ENCODE measurements around the gene ERFL. TPM values are rescaled to one million over a fixed set of nuclear protein-coding genes. Genes with fewer than 3 reads are reported as not detected.
"Not testable (repeated sequence)": the region's sequence is repeated elsewhere in the genome, so short reads cannot be mapped to it uniquely, and the experiment has no call there.

The ERFL gene
- total RNA-seq, 1 donor from 2014 or later = 3.4 TPM

- DNase-seq (ENCODE audit: low spot score) = no peak
Observed at GRCh38 chr19:41941410-41942202, 13.4 kb upstream of the ERFL start.

GRCh38 chr19:41940731-41941409 is 12.6 kb upstream of the ERFL start:
- DNase-seq (ENCODE audit: low spot score) = no peak

- no peak for DNase-seq (ENCODE audit: low spot score)
Observed at GRCh38 chr19:41939861-41940730, 11.8 kb upstream of the ERFL start.

GRCh38 chr19:41939209-41939608 is 11.0 kb upstream of the ERFL start:
- DNase-seq (ENCODE audit: low spot score) = not testable (repeated sequence)

GRCh38 chr19:41937525-41938468 is 9.5 kb upstream of the ERFL start:
- DNase-seq (ENCODE audit: low spot score) = no peak

- no peak for DNase-seq (ENCODE audit: low spot score)
Observed at GRCh38 chr19:41936961-41937360, 8.7 kb upstream of the ERFL start.

GRCh38 chr19:41936416-41936850 is 8.2 kb upstream of the ERFL start:
- DNase-seq (ENCODE audit: low spot score) = no peak

- DNase-seq (ENCODE audit: low spot score) = no peak
Observed at GRCh38 chr19:41935760-41936415, 7.6 kb upstream of the ERFL start.

GRCh38 chr19:41934849-41935374 is 6.7 kb upstream of the ERFL start:
- peak; percentile 49 for DNase-seq (ENCODE audit: low spot score)

- no peak for DNase-seq (ENCODE audit: low spot score)
Observed at GRCh38 chr19:41933693-41934426, 5.6 kb upstream of the ERFL start.

- no peak for DNase-seq (ENCODE audit: low spot score)
Observed at GRCh38 chr19:41932720-41933332, 4.6 kb upstream of the ERFL start.

- DNase-seq (ENCODE audit: low spot score) = no peak
Observed at GRCh38 chr19:41932259-41932719, 4.0 kb upstream of the ERFL start.

- DNase-seq (ENCODE audit: low spot score) = no peak
Observed at GRCh38 chr19:41930926-41931592, 2.8 kb upstream of the ERFL start.

GRCh38 chr19:41930322-41930722 is 2.1 kb upstream of the ERFL start:
- no peak for DNase-seq (ENCODE audit: low spot score)

GRCh38 chr19:41929536-41930071 is 1.4 kb upstream of the ERFL start:
- no peak for DNase-seq (ENCODE audit: low spot score)

- DNase-seq (ENCODE audit: low spot score) = peak; percentile 45
Observed at GRCh38 chr19:41928754-41929535, 696 bp upstream of the ERFL start.

GRCh38 chr19:41927497-41928192 is 604 bp downstream of the ERFL start:
- DNase-seq (ENCODE audit: low spot score) = no peak

Data from mucosa of gallbladder (tissue), 1 donor.